Immature natural killer cell (primary cell): ENCODE data around the gene OR2H1. TPM values are rescaled to one million over a fixed set of nuclear protein-coding genes. Genes with fewer than 3 reads are reported as not detected.

ENCODE experiments used
- DNase-seq, 3 donors: peaks; one replicate each; pipeline ENCODE4 v3.0.0; 2022; ENCODE audit warnings: mixed read lengths in 1 of 3
- H3K27ac Mint-ChIP-seq, 6 donors: one replicate each; pipeline ENCODE4 v1.8.0; 2020; ENCODE audit warnings: mixed read lengths in 6 of 6, mild to moderate bottlenecking in 5 of 6, inconsistent platforms in 4 of 6, moderate library complexity in 3 of 6
- H3K27me3 Mint-ChIP-seq, 3 donors: one replicate each; pipeline ENCODE4 v1.8.0; 2020 to 2021; ENCODE audit warnings: low read depth in 3 of 3, mild to moderate bottlenecking in 3 of 3, mixed read lengths in 3 of 3, moderate library complexity in 3 of 3, inconsistent platforms in 1 of 3
- H3K36me3 Mint-ChIP-seq, 3 donors: one replicate each; pipeline ENCODE4 v1.8.0; 2020; ENCODE audit warnings: mixed read lengths in 3 of 3, inconsistent platforms in 2 of 3, mild to moderate bottlenecking in 2 of 3
- H3K4me1 Mint-ChIP-seq, 2 donors: one replicate each; pipeline ENCODE4 v1.8.0; 2020; ENCODE audit warnings: inconsistent platforms in 2 of 2, mild to moderate bottlenecking in 2 of 2, mixed read lengths in 2 of 2, moderate library complexity in 1 of 2
- H3K4me3 Mint-ChIP-seq, 5 donors: one replicate each; pipeline ENCODE4 v1.8.0; 2020; ENCODE audit warnings: mild to moderate bottlenecking in 5 of 5, mixed read lengths in 5 of 5, inconsistent platforms in 3 of 5, moderate library complexity in 3 of 5
- H3K9me3 Mint-ChIP-seq, 6 donors: one replicate each; pipeline ENCODE4 v1.8.0; 2020; ENCODE audit warnings: mild to moderate bottlenecking in 6 of 6, mixed read lengths in 6 of 6, inconsistent platforms in 4 of 6, moderate library complexity in 3 of 6
- polyA plus RNA-seq, 3 donors: library from polyadenylated mRNA; unstranded; fragments of 300-500 nt; fragmentation: Illumina TruSeq; gene quantifications; one replicate each; pipeline ENCODE4 v1.2.3, GENCODE V29; 2021

The OR2H1 gene
- polyA plus RNA-seq, 3 donors from 2014 or later, result not detected

DNA sequence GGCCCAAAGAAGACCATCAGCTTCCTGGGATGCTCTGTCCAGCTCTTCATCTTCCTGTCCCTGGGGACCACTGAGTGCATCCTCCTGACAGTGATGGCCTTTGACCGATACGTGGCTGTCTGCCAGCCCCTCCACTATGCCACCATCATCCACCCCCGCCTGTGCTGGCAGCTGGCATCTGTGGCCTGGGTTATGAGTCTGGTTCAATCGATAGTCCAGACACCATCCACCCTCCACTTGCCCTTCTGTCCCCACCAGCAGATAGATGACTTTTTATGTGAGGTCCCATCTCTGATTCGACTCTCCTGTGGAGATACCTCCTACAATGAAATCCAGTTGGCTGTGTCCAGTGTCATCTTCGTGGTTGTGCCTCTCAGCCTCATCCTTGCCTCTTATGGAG is 5.1 kb downstream of the OR2H1 start:
- H3K27ac Mint-ChIP-seq, result no peak overlapping the region
- no peak overlapping the region for H3K4me3 Mint-ChIP-seq
- peaks cover 0 to 5% (median 5%) of the 10 kb centered on the region in 3 donors for H3K27me3 Mint-ChIP-seq
- H3K9me3 Mint-ChIP-seq, result no peaks in the 10 kb centered on the region
- H3K4me1 Mint-ChIP-seq, result no peaks in the 10 kb centered on the region
- DNase-seq, result no peak
- H3K36me3 Mint-ChIP-seq, result no peaks in the 10 kb centered on the region

- no peak overlapping the region for H3K4me3 Mint-ChIP-seq
- no peaks in the 10 kb centered on the region for H3K4me1 Mint-ChIP-seq
- H3K27ac Mint-ChIP-seq, result no peak overlapping the region
Measured at GRCh38 chr6:29465279-29465678, 8.3 kb downstream of the OR2H1 start.

DNA sequence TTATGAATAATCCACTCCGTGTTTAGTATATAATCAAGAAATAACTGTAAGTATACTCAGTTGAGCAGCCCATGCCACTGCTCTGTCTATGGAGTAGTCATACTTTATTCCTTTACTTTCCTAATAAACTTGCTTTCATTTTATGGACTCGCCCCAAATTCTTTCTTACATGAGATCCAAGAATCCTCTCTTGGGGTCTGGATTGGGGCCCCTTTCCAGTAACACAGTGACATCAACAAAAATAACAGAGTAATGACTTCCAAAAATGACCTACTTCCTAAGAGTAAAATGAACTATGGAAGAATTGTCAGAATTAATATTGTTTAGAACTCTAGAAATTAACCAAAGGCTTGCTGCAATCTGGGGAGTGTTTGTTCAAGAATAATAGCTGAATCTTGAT is 8.8 kb downstream of the OR2H1 start:
- Mint-ChIP-seq H3K27ac (no peak overlapping the region), H3K36me3 (no peaks in the 10 kb centered on the region), H3K9me3 (no peaks in the 10 kb centered on the region), H3K27me3 (peaks cover 0 to 7% (median 2%) of the 10 kb centered on the region in 3 donors), H3K4me1 (no peaks in the 10 kb centered on the region), H3K4me3 (no peak overlapping the region)
- DNase-seq, result no peak

More at GRCh38 chr6:29465279-29465678, 8.3 kb downstream of the OR2H1 start:
- Mint-ChIP-seq H3K9me3 (no peaks in the 10 kb centered on the region), H3K36me3 (no peaks in the 10 kb centered on the region), H3K27me3 (peaks cover 0 to 7% (median 2%) of the 10 kb centered on the region in 3 donors)
- DNase-seq, result no peak

GRCh38 chr6:29466241-29466640 is 9.3 kb downstream of the OR2H1 start:
- Mint-ChIP-seq H3K27ac (no peak overlapping the region), H3K9me3 (no peaks in the 10 kb centered on the region), H3K4me1 (no peaks in the 10 kb centered on the region), H3K36me3 (no peaks in the 10 kb centered on the region), H3K4me3 (no peak overlapping the region), H3K27me3 (peaks cover 0 to 7% (median 2%) of the 10 kb centered on the region in 3 donors)
- DNase-seq, result no peak

- H3K36me3 Mint-ChIP-seq, result no peaks in the 10 kb centered on the region
- H3K4me1 Mint-ChIP-seq, result no peaks in the 10 kb centered on the region
- no peak overlapping the region for H3K27ac Mint-ChIP-seq
- peaks cover under 1 to 2% (median 1%) of the 10 kb centered on the region in 3 donors for H3K27me3 Mint-ChIP-seq
- H3K4me3 Mint-ChIP-seq, result no peak overlapping the region
- H3K9me3 Mint-ChIP-seq, result peaks cover 0 to 3% (median 0%) of the 10 kb centered on the region in 6 donors
- no peak for DNase-seq
Measured at GRCh38 chr6:29474996-29475395, 18.0 kb downstream of the OR2H1 start.

GRCh38 chr6:29477923-29478450 is 21.0 kb downstream of the OR2H1 start:
- DNase-seq, result no peak
- Mint-ChIP-seq H3K27ac (no peak overlapping the region), H3K4me1 (no peaks in the 10 kb centered on the region), H3K36me3 (no peaks in the 10 kb centered on the region), H3K9me3 (peaks cover 0 to 3% (median 0%) of the 10 kb centered on the region in 6 donors), H3K27me3 (peaks cover 0 to 19% (median 2%) of the 10 kb centered on the region in 3 donors), H3K4me3 (no peak overlapping the region)

- Mint-ChIP-seq H3K27me3 (peaks cover 0 to 19% (median 2%) of the 10 kb centered on the region in 3 donors), H3K27ac (no peak overlapping the region), H3K9me3 (peaks cover 0 to 3% (median 0%) of the 10 kb centered on the region in 6 donors), H3K4me1 (no peaks in the 10 kb centered on the region), H3K36me3 (no peaks in the 10 kb centered on the region), H3K4me3 (no peak overlapping the region)
- DNase-seq, result no peak
Measured at GRCh38 chr6:29478740-29479139, 21.8 kb downstream of the OR2H1 start.

DNA sequence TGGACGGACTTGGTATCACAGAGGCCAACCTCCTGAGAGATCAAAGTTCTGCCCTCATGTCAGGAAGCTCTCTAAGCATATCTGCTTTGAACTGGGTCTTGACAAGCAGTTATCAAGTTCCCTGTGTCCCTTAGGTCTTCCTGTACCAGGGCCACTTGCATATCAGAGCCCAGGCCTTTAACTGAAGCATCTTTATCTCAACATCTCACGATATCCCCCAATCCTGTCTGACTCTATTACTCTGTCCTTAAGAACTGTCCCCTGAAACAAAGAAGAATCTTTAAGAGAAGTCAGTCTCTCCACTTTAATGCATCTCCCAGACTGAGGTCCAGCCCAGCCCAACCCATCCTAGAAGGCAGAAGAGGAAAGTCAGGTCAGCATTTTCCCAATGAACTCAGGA is 22.6 kb downstream of the OR2H1 start:
- no peak for DNase-seq
- no peak overlapping the region for H3K4me3 Mint-ChIP-seq

DNA sequence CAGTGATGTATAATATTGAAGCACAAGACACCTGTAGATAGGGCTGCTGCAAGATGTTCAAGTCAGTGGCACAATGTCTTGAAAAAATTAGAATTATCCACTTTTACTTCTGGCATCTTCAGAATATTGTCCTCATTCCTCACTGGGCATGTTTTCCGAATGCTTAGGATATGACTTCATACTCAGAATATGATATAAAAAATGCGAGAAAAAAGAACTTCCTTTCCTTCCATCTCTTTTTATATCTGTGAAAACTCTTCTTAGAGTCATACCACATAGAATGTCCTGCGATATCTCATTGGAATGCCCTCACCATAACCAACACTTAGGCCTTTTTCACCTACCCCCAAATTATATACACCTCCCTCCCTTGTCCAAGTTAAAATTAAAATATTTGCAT is 26.2 kb downstream of the OR2H1 start:
- no peak overlapping the region for H3K4me3 Mint-ChIP-seq
- DNase-seq, result no peak
- no peaks in the 10 kb centered on the region for H3K4me1 Mint-ChIP-seq
- no peak overlapping the region for H3K27ac Mint-ChIP-seq
- H3K27me3 Mint-ChIP-seq, result peaks cover 3 to 22% (median 6%) of the 10 kb centered on the region in 3 donors
- no peaks in the 10 kb centered on the region for H3K36me3 Mint-ChIP-seq
- H3K9me3 Mint-ChIP-seq, result peaks cover 0 to 3% (median 0%) of the 10 kb centered on the region in 6 donors

More for the DNA sequence above, 22.6 kb downstream of the OR2H1 start:
- Mint-ChIP-seq H3K27ac (no peak overlapping the region), H3K36me3 (no peaks in the 10 kb centered on the region), H3K9me3 (peaks cover 0 to 3% (median 0%) of the 10 kb centered on the region in 6 donors), H3K27me3 (peaks cover 0 to 19% (median 2%) of the 10 kb centered on the region in 3 donors), H3K4me1 (no peaks in the 10 kb centered on the region)

GRCh38 chr6:29483735-29484134 is 26.8 kb downstream of the OR2H1 start:
- Mint-ChIP-seq H3K36me3 (no peaks in the 10 kb centered on the region), H3K4me1 (no peaks in the 10 kb centered on the region), H3K4me3 (no peak overlapping the region), H3K27ac (no peak overlapping the region), H3K27me3 (peaks cover 3 to 22% (median 5%) of the 10 kb centered on the region in 3 donors), H3K9me3 (peaks cover 0 to 3% (median 0%) of the 10 kb centered on the region in 6 donors)
- DNase-seq, result no peak

DNA sequence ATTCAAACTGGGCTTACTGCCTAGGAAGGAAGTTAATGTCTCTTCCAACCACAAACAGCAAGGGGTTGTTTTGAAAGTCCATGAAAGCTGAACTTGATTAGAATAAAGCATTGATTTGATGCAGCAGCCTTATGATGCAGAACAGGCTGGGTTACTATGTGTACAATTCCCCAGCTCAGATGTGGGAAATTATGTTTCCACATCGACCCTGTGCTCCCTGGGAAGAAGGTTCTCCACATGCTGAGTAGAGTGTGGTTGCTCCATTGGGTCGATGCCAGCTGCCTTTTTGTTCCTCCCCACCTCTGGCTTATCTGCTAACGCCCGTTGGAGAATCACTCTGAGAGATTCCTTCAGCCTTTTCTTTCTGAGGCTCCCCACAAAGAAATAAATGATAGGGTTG is 29.6 kb downstream of the OR2H1 start:
- no peak overlapping the region for H3K27ac Mint-ChIP-seq
- no peaks in the 10 kb centered on the region for H3K4me1 Mint-ChIP-seq
- peaks cover 0 to 3% (median 0%) of the 10 kb centered on the region in 6 donors for H3K9me3 Mint-ChIP-seq
- H3K4me3 Mint-ChIP-seq, result no peak overlapping the region
- no peak for DNase-seq
- no peaks in the 10 kb centered on the region for H3K36me3 Mint-ChIP-seq
- H3K27me3 Mint-ChIP-seq, result peaks cover 4 to 14% (median 5%) of the 10 kb centered on the region in 3 donors

DNA sequence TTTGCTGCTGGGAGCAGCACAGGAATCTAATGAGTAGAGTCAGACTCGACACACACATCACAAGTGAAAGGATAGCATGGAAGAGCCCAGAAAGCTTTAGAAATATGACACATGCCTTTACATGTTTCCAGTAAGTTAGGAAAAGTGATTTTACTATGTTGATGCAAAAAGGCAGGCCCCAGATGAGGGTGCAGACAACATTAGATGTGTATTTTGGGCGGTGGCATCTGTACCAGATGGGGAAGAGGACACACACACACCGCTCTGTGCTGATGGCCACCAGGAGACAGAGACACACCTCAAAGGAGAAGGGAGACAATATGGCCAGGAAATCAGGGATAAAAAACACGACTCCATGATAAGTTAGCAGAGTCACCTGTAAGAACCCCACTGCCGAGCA is 30.2 kb downstream of the OR2H1 start:
- H3K36me3 Mint-ChIP-seq, result no peaks in the 10 kb centered on the region
- peaks cover 4 to 9% (median 5%) of the 10 kb centered on the region in 3 donors for H3K27me3 Mint-ChIP-seq
- no peak for DNase-seq
- H3K27ac Mint-ChIP-seq, result no peak overlapping the region
- H3K4me3 Mint-ChIP-seq, result no peak overlapping the region
- H3K9me3 Mint-ChIP-seq, result peaks cover 0 to 3% (median 0%) of the 10 kb centered on the region in 6 donors
- no peaks in the 10 kb centered on the region for H3K4me1 Mint-ChIP-seq

DNA sequence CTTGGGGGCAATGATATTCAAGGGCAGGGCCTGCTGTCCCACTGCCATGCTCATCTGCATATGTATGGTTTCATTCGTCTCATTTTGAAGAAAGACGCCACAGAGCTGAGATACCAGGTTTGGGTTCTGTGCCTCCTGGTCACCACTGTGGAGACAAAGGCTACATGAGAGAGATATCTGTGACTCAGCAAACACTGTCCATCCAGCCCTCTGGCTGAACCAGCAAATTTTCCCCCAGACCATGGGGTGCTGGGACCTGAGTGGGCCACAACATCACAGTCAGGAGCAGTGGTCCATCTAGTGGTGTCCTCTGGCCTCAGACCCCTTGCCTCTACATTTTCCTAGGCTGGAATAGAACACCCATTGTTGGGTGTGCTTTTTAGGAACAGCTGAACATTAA is 30.7 kb downstream of the OR2H1 start, which contains the start of gene MAS1L:
MAS1L (minus strand) TSS at position 297 of the 400 bp plus-strand sequence; CDS start at position 243, 54 bp downstream.
- no peak for DNase-seq
- peaks cover 0 to 1% (median 0%) of the 10 kb centered on the region in 6 donors for H3K9me3 Mint-ChIP-seq
- no peaks in the 10 kb centered on the region for H3K36me3 Mint-ChIP-seq
- H3K27ac Mint-ChIP-seq, result no peak within 1 kb of the TSS
- H3K4me1 Mint-ChIP-seq, result no peaks in the 10 kb centered on the region
- H3K4me3 Mint-ChIP-seq, result no peak within 1 kb of the TSS
- peaks cover 5% of the 10 kb centered on the region in 3 donors for H3K27me3 Mint-ChIP-seq

DNA sequence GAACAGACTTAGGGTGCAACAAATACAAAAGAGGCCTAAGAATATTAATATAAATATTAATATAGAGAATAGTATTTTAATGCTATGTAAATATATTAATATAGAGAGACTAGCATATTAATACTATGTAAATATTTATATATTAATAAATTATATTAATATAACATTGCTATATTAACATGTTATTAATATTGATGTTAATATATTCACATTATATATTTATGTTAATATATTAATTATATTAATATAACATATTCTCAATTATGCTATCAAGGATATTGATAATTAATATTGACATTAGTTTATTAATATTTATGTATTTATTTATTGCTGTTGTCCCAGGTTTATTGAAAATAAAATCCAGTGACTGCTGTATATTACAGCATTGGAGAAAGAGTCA is 31.9 kb downstream of the OR2H1 start:
- Mint-ChIP-seq H3K27ac (no peak overlapping the region), H3K27me3 (peaks cover 5 to 7% (median 5%) of the 10 kb centered on the region in 3 donors), H3K4me1 (no peaks in the 10 kb centered on the region), H3K4me3 (no peak overlapping the region), H3K36me3 (no peaks in the 10 kb centered on the region), H3K9me3 (no peaks in the 10 kb centered on the region)
- no peak for DNase-seq

DNA sequence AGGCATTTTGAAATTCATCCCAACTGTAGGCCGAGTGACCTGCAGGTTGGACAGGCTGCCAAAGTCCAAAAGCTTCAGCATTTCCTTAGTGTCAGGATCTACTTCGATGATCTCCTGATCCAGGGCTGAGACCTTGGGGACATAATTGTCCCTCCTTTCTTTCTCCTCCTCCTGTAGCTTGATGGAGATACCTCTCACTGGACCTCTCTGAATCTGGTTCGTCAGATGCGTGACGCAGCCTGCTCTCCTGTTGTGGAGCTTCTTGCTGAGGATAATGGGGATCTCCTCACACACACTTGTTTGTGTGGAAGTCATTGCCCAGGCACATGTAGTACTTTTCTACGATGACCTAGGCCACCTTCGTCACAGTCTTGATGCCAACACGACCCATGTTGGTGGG is 32.3 kb downstream of the OR2H1 start:
- no peaks in the 10 kb centered on the region for H3K9me3 Mint-ChIP-seq
- H3K36me3 Mint-ChIP-seq, result no peaks in the 10 kb centered on the region
- no peak for DNase-seq
- H3K27ac Mint-ChIP-seq, result no peak overlapping the region
- H3K4me3 Mint-ChIP-seq, result no peak overlapping the region
- peaks cover 5 to 7% (median 5%) of the 10 kb centered on the region in 3 donors for H3K27me3 Mint-ChIP-seq
- no peaks in the 10 kb centered on the region for H3K4me1 Mint-ChIP-seq
